ENCODE results near the gene PKM.

The PKM gene

DNA sequence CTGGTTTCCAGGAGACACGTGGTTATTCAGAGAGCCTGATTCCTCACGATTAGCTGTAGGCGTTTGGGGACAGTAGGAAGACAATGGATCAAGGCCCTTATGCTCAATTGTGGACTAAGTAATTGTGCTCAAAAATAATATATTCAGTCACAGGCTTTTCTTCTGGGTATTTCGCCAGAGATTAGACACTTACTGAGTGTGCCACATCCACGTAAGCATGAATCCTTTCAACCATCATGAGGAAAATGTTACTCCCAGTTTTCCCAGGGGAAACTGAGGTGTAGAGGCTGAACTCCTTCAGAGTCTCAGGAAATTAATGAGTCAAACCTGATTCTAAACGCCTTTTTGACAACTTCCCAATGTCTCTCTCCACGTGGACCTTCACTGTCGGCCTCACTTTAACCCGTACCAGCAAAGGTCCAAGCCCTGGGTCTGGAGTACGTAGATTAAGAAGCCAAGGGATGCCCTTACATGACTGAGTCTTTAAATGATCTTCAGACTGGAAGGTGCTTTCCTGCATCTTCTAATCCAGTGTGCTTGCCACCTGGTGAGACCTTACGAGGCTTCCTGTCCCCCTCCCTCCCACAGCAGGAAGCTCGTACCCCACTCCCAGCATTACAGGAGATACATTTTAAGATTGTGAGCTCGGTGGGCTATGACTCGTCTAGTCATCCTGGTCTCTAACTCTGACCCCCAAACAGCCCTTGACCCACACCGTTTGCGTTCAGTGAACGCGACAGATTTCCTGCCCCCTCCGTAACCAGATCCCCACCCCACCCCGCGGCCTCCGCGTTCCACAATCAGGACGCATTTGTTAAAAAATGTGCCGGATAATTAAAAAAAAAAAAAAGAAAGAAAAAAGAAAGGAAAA lies 1.7 kb downstream of the PKM start:
- peaks cover 56% of the 10 kb centered on the region for H3K4me1 Mint-ChIP-seq
- CTCF ChIA-PET = interaction anchor here (1.4 kb wide), 1 partner anchor 44 kb away, joined by 3 read pairs; no protein-coding TSS in a partner anchor
- H3K9me3 Mint-ChIP-seq = no peaks in the 10 kb centered on the region
- H3K27me3 Mint-ChIP-seq = no peaks in the 10 kb centered on the region
- peak overlapping the region; percentile 96 for H3K4me3 Mint-ChIP-seq
- DNase-seq = peak; percentile 53
- peaks cover 43% of the 10 kb centered on the region for H3K36me3 Mint-ChIP-seq
- peak overlapping the region; percentile 93 for H3K27ac Mint-ChIP-seq

GRCh38 chr15:72227720-72228119 lies 3.3 kb downstream of the PKM start:
- H3K4me1 Mint-ChIP-seq = peaks cover 63% of the 10 kb centered on the region
- H3K27ac Mint-ChIP-seq = peak overlapping the region; percentile 93
- H3K36me3 Mint-ChIP-seq = peaks cover 57% of the 10 kb centered on the region

DNA sequence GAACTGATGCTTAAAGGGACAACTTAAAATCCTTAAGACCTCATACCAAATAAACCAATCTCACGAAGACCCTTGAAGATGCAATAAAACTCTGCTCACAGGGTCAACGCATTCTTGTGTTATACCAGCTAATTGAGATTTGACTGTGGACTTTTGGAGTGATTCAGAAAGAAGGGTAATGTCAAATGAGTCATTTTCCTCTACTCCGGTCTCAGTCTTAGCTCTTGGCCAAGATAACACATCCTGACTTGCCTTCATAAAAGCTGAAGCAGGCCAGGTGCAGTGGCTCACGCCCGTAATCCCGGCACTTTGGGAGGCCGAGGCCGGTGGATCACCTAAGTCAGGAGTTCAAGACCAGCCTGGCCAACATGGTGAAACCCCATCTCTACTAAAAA lies 3.8 kb downstream of the PKM start:
- peak; percentile 39 for DNase-seq
- CTCF ChIA-PET = interaction anchor here (0.8 to 2.6 kb wide), 14 partner anchors 9 to 557 kb away, joined by 3 to 17 read pairs (median 4); no protein-coding TSS in a partner anchor
- peaks cover 63% of the 10 kb centered on the region for H3K4me1 Mint-ChIP-seq
- H3K27me3 Mint-ChIP-seq = no peaks in the 10 kb centered on the region
- H3K9me3 Mint-ChIP-seq = no peaks in the 10 kb centered on the region
- peaks cover 62% of the 10 kb centered on the region for H3K36me3 Mint-ChIP-seq
- peak overlapping the region; percentile 93 for H3K27ac Mint-ChIP-seq
- peak overlapping the region; percentile 96 for H3K4me3 Mint-ChIP-seq

More at GRCh38 chr15:72227720-72228119, 3.3 kb downstream of the PKM start:
- Mint-ChIP-seq H3K9me3 (no peaks in the 10 kb centered on the region), H3K4me3 (peak overlapping the region; percentile 96), H3K27me3 (no peaks in the 10 kb centered on the region)
- CTCF ChIA-PET = interaction anchor here (1.0 to 2.6 kb wide), 7 partner anchors 9 to 46 kb away, joined by 3 to 16 read pairs (median 8); no protein-coding TSS in a partner anchor
- DNase-seq = no peak

- no peak overlapping the region for H3K4me3 Mint-ChIP-seq
- DNase-seq = no peak
- peak overlapping the region; percentile 28 for H3K27ac Mint-ChIP-seq
- CTCF ChIA-PET = interaction anchor here (1.1 kb wide), 1 partner anchor 62 kb away, joined by 3 read pairs; no protein-coding TSS in a partner anchor
- H3K27me3 Mint-ChIP-seq = no peaks in the 10 kb centered on the region
- H3K4me1 Mint-ChIP-seq = peaks cover 72% of the 10 kb centered on the region
- H3K9me3 Mint-ChIP-seq = no peaks in the 10 kb centered on the region
- peaks cover 78% of the 10 kb centered on the region for H3K36me3 Mint-ChIP-seq
Measured at GRCh38 chr15:72223278-72223677, 7.7 kb downstream of the PKM start.

DNA sequence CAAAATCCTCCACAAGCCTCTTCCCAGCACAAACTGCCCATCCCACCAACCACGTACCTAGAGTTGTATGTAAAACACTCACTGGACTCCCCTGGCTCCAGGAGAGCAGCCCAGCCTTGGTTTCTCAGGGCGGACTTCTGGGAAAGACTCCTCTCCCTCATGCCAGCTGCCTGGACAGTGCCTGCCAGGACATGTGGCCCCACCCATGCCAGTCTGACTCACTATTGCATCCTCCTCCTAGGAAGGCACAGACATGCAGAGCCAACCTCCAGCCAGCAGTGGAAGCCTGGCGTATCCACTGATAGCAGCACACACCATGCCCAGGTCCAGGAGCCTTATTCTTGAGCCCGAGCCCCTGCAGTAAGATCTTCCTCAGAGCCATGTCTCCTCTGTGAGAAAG lies 8.6 kb downstream of the PKM start:
- H3K27ac Mint-ChIP-seq = peak overlapping the region; percentile 60
- CTCF ChIA-PET = interaction anchor here (1.1 kb wide), 1 partner anchor 63 kb away, joined by 3 read pairs; no protein-coding TSS in a partner anchor

DNA sequence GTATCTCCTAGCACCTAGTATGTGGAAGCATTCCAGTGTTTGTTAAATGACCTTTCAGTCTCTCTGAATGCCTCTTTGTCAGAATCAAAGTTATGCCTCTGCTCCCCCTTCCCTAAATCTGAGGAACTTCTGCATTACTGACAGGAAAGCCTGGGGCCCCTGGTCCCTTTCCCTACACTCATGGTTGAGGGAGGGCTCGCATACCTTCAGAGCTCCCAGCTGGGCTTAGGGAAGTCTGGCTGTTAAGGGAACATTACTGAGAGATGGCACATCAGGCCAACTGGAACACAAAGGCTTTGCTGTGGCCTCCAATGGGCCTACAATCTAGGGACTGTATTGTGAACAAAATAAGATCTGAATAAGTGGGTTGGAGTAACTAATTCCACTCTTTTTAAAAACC lies 10.3 kb downstream of the PKM start:
- Mint-ChIP-seq H3K27me3 (no peaks in the 10 kb centered on the region), H3K4me3 (no peak overlapping the region), H3K9me3 (no peaks in the 10 kb centered on the region), H3K36me3 (peaks cover 76% of the 10 kb centered on the region), H3K4me1 (peaks cover 50% of the 10 kb centered on the region), H3K27ac (no peak overlapping the region)
- no peak for DNase-seq
- CTCF ChIA-PET = interaction anchor here (1.2 kb wide), 1 partner anchor 21 kb away, joined by 4 read pairs; no protein-coding TSS in a partner anchor

More for the DNA sequence above, 8.6 kb downstream of the PKM start:
- Mint-ChIP-seq H3K4me3 (no peak overlapping the region), H3K9me3 (no peaks in the 10 kb centered on the region), H3K4me1 (peaks cover 65% of the 10 kb centered on the region), H3K27me3 (no peaks in the 10 kb centered on the region), H3K36me3 (peaks cover 80% of the 10 kb centered on the region)
- DNase-seq = no peak

DNA sequence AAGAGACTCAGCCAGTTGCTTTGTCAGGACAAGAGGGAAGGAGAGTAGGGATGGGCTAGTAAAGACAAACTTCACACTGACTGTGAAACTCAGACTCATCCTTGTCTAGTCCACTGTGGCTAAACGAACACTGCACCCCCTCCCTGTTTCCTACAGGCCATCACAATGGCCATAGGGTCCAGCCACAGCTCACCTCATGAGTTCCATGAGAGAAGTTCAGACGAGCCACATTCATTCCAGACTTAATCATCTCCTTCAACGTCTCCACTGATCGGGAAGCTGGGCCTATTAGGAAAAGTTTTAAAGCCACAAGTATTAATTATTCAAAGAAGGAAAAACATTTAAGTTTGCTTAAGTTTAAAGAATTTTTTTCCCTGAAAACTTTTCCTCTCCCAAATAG lies 13.8 kb downstream of the PKM start:
- Mint-ChIP-seq H3K36me3 (peaks cover 70% of the 10 kb centered on the region), H3K4me3 (no peak overlapping the region), H3K27ac (no peak overlapping the region), H3K4me1 (peaks cover 25% of the 10 kb centered on the region), H3K9me3 (no peaks in the 10 kb centered on the region), H3K27me3 (no peaks in the 10 kb centered on the region)
- DNase-seq = no peak
- CTCF ChIA-PET = interaction anchor here (4.6 kb wide), 1 partner anchor 9 kb away, joined by 17 read pairs; no protein-coding TSS in a partner anchor

DNA sequence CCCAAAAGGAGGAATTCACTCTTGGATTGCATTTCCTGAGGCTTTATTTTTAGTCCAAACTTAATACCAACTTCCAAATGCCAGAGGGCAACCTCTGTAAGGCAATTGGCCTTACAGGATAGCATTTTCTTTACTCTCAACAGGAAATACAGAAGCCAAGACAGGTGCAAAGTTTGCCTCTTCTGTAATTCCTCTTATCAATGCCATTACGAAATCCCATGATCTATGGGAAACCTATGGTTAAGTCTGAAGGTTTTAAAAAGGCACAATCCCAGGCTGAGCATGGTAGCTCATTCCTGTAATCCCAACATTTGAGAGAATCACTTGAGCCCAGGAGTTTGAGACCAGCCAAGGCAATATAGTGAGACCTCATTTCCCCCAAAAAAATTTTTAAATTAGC lies 14.9 kb downstream of the PKM start:
- no peak overlapping the region for H3K4me3 Mint-ChIP-seq
- H3K27ac Mint-ChIP-seq = no peak overlapping the region
- H3K36me3 Mint-ChIP-seq = peaks cover 70% of the 10 kb centered on the region

DNA sequence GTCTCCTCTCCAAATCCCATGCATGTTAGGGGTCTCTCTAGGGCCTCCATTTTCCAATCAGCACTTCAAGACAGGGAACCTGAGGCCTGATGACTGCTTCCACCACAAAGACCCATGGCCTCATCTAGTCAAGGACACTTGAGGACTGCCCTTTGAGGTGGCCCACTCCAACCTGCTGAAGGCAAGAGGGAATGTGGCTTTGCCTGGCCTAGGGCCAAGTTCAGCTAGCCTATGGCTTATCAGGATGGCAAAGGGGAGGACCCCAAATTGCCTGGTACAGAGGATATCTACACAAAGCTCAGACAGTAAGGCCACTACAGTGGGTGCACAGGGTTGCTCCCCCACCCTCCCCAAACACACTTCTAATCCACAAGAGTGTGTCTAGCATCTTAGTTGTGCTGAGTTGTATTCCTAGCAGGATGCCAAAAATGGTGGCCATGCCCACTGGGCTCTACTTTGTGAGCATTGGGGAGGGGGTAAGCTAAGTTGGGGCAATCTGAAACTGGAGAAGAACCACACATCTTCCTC lies 23.4 kb downstream of the PKM start:
- H3K27ac Mint-ChIP-seq = no peak overlapping the region
- no peaks in the 10 kb centered on the region for H3K27me3 Mint-ChIP-seq

More for the DNA sequence above, 14.9 kb downstream of the PKM start:
- CTCF ChIA-PET = interaction anchor here (1.0 to 4.6 kb wide), 3 partner anchors 10 to 15 kb away, joined by 3 to 17 read pairs (median 4); no protein-coding TSS in a partner anchor
- H3K27me3 Mint-ChIP-seq = no peaks in the 10 kb centered on the region
- H3K4me1 Mint-ChIP-seq = peaks cover 15% of the 10 kb centered on the region
- no peaks in the 10 kb centered on the region for H3K9me3 Mint-ChIP-seq
- DNase-seq = no peak

GRCh38 chr15:72206677-72207000 lies 24.4 kb downstream of the PKM start:
- H3K4me3 Mint-ChIP-seq = no peak overlapping the region
- H3K27ac Mint-ChIP-seq = no peak overlapping the region
- peaks cover 82% of the 10 kb centered on the region for H3K36me3 Mint-ChIP-seq
- CTCF ChIA-PET = interaction anchor here (1.3 to 1.4 kb wide), 2 partner anchors 9 to 20 kb away, joined by 3 read pairs; no protein-coding TSS in a partner anchor
- H3K4me1 Mint-ChIP-seq = peaks cover 4% of the 10 kb centered on the region
- no peak for DNase-seq
- H3K27me3 Mint-ChIP-seq = no peaks in the 10 kb centered on the region
- H3K9me3 Mint-ChIP-seq = no peaks in the 10 kb centered on the region

More for the DNA sequence above, 23.4 kb downstream of the PKM start:
- H3K4me1 Mint-ChIP-seq = peaks cover 4% of the 10 kb centered on the region
- H3K9me3 Mint-ChIP-seq = no peaks in the 10 kb centered on the region
- peaks cover 83% of the 10 kb centered on the region for H3K36me3 Mint-ChIP-seq
- CTCF ChIA-PET = no interaction called here
- no peak overlapping the region for H3K4me3 Mint-ChIP-seq
- DNase-seq = no peak

GRCh38 chr15:72205896-72206676 lies 24.9 kb downstream of the PKM start:
- Mint-ChIP-seq H3K36me3 (peaks cover 82% of the 10 kb centered on the region), H3K4me3 (no peak overlapping the region), H3K4me1 (peaks cover 4% of the 10 kb centered on the region), H3K27me3 (no peaks in the 10 kb centered on the region), H3K9me3 (no peaks in the 10 kb centered on the region), H3K27ac (no peak overlapping the region)
- CTCF ChIA-PET = interaction anchor here (1.3 to 1.4 kb wide), 2 partner anchors 9 to 20 kb away, joined by 3 read pairs; no protein-coding TSS in a partner anchor
- no peak for DNase-seq

DNA sequence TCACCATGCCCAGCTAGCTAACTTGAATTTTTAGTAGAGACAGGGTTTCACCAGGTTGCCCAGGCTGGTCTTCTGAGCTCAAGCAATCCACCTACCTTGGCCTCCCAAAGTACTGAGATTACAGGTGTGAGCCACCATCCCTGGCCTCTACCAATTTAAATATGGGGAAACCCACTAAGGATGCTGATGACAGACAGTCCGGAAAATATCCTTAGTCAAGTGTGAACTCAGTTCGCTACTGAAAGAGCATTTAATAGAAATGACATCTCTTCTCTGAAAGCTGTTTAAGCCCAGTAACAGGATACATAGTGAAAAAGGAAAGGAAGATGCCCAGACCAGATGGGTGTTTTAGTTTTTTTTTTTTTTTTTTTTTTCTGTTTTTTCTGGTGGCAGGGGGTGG lies 25.7 kb downstream of the PKM start:
- Mint-ChIP-seq H3K9me3 (no peaks in the 10 kb centered on the region), H3K4me3 (no peak overlapping the region), H3K4me1 (peaks cover 9% of the 10 kb centered on the region), H3K27me3 (no peaks in the 10 kb centered on the region), H3K36me3 (peaks cover 83% of the 10 kb centered on the region), H3K27ac (no peak overlapping the region)
- CTCF ChIA-PET = interaction anchor here (1.3 to 1.4 kb wide), 2 partner anchors 10 to 21 kb away, joined by 3 read pairs; no protein-coding TSS in a partner anchor
- no peak for DNase-seq

- CTCF ChIA-PET = no interaction called here
- DNase-seq = no peak
- Mint-ChIP-seq H3K4me3 (no peak overlapping the region), H3K4me1 (peaks cover 17% of the 10 kb centered on the region), H3K27ac (no peak overlapping the region), H3K27me3 (peaks cover 9% of the 10 kb centered on the region), H3K9me3 (no peaks in the 10 kb centered on the region), H3K36me3 (peaks cover 85% of the 10 kb centered on the region)
Measured at GRCh38 chr15:72203507-72203837, 27.5 kb downstream of the PKM start.
